Stimulated activated CD4-positive, alpha-beta T cell treated with anti-CD3 and anti-CD28 coated beads, Interleukin-12 subunit alpha, Interleukin-12 subunit beta, amount 100 ng/mL, for 24 hours (primary cell): ENCODE measurements around the gene HSPB9.

Source experiments
- DNase-seq, 2 experiments: peaks; one replicate each; pipeline ENCODE4 v3.0.0-alpha.2; 2020; ENCODE audit warnings: low read depth in 2 of 2

Gene HSPB9, protein sequence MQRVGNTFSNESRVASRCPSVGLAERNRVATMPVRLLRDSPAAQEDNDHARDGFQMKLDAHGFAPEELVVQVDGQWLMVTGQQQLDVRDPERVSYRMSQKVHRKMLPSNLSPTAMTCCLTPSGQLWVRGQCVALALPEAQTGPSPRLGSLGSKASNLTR

DNA sequence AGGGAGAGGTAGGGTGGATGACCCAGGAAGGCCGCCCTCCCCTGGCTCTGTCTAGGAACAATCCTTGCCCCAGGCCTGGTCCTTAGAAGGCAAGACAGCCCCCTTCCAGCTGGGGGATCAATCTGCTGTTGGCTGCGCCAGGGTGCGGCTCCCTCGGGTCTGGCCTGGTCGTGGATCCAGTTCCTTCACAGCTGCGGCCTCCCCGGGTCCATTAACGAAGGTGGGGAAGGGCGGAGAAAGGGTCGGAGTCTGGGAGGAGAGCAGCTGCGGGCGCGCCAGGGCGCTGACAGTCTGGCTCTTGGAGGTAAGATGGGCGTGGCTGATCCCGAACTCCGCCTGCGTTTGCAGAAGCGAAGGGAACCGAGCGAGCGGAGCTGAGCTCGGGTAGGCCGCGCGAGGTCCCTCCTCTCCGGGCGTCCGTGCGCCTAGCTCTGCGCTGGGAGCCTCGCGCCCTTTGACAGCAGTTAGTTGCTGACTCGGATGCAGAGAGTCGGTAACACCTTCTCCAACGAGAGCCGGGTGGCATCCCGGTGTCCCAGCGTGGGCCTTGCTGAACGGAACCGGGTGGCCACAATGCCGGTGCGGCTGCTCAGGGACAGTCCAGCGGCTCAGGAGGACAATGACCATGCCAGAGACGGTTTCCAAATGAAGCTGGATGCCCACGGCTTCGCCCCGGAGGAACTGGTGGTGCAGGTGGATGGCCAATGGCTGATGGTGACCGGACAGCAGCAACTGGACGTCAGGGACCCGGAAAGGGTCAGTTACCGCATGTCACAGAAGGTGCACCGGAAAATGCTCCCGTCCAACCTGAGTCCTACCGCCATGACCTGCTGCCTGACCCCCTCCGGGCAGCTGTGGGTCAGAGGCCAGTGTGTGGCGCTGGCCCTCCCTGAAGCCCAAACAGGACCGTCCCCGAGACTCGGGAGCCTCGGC, at the start of gene HSPB9:
Gene HSPB9, plus strand, starts transcription at position 434 of the 933 bp plus-strand sequence. Its CDS starts 47 bp downstream, at position 481.
- DNase-seq = no peak

DNA sequence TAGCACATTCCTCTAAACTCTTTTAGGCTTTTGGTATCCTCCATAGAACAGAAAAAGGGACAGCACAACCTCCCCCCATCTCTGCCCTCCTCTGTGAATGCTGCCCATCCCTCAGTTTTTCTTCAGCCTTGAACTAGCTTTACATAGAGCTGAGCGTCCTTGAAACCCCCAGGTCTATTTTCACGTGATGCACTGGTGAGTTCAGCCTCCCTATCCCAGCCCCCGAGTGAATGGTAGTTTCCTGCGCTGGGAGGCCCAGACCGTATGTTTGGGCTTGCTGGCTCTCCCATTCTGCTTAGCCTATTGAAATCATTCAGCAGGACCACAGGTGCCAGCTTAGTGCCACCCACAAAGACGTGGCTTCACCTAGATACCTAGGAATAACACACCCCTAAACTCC, 46.8 kb upstream of the HSPB9 start:
- no peak for DNase-seq

DNA sequence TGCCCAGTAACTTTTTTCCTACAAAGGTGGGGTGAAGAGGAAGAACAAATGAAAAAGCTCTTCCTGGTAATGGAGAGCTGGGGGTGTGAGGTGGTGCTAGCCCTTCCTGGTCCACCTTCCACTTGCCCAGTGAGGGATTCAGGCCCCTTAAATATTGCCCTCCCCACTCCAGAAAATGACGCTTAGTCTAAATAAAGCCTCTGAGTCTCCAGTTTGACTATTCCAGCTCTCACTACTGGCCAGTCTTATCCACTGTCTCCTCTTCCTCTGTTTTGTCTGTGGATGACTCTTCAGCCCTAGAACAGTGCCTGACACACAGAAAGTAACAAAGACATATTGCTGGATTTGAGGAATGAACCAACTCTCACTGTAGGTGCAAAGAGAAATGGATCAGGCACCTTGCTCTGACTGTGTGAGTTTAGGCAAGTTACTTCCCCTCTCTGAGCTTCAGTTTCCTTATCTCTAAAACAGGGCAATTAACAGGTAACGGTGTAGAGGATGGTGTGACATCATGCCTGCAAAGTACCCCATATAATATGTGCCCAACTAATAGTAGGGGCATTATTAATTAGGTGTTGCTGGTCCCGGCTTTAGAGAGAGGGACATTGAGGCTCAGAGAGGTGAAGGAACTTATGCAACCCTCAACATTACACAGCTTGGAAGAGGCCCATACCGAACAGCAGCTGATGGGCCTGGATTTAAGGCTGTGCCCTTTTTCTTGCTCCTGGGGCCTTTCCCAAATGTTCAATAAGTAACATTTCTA, 45.6 kb upstream of the HSPB9 start:
- DNase-seq = no peak

DNA sequence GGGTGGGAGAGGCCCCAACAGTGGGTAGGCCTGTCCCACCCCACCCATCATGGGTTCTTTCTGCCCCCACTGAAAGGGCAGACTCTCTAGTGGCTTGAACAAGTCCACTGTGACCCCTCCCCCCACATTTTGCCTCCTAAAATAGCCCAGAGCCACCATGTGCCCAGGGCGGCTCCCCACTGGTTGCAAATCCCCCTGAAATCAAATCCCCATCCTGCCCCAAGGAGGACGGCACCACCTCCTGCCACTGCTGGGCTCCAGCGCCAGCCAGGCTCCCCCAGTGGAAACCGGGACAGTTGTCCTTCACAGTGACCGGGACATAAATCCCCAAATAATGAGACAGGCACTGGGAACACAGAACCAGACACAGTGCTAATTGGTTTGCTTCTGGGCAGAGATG, 44.8 kb upstream of the HSPB9 start:
- DNase-seq = no peak

DNA sequence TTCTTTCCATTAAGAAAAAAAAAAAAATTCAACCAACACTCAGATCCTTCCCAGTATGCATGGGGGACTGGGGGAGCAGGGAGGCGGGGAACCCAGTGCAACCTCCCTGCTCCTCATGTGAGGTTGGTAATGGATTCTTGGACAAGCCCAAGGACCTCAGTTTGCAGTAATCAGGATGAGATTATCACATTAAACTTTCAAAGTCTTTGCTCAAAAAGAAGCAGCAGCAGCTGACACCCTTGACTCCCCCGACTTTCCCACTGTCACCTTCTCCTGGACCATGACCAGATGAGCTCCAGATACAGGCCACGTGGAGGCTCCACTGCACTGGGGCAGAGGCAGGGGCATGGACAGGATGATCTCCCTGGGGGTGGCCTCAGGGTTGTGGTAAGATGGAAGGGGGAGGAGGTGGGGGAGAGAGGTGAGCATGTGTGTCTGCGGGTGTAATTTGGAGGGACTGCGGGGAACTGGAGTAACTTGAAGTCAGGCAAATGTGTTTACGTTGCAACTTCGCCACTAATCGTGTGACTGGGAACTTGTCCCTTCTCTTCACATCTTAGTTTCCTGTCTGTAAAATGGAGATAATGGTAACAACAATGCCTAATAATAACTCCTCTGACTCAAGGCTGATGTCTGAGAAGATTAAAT, 44.1 kb upstream of the HSPB9 start:
- DNase-seq = no peak

DNA sequence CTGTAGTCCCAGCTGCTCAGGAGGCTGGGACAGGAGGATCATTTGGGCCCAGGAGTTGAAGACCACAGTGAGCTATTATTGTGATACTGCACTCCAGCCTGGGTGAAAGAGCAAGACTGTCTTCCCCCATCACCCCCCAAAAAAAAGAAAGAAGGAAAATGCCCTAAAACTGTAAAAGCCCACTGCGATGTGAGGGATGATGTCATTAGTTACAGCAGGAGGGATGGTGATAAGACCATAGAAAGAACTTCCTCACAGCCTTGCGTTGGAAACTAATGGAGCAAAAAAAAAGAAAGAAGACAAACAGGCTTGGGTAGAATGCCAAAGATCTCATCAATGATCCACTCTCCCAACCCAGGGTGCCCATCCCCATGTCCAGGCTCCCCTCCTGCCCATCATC, 43.1 kb upstream of the HSPB9 start:
- no peak for DNase-seq

DNA sequence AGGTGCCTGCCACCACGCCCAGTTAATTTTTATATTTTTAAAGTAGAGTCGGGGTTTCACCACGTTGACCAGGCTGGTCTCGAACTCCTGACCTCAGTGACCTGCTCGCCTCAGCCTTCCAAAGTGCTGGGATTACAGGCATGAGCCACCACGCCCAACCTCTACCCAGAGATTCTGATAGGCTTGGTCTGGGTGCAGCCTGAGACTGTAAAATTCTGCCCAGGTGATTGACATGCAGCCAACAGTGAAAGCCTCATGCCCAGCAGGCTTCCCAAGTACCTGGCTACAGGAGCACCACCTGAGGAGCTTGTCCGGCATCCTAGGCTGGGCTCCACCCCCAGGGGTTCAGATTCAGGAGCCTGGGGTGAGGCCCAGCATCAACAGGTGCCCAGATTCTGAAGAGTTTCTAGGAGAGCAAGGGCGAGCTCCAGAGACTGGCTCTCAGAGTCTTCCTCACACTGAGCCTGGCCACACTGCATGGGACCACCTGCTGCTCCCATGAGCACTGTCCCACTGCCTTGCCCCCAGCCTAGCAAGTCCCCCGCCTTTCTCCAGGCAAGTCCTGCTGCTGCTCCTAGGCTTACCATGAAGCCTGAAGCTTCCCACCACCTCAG, 41.0 kb upstream of the HSPB9 start:
- no peak for DNase-seq

DNA sequence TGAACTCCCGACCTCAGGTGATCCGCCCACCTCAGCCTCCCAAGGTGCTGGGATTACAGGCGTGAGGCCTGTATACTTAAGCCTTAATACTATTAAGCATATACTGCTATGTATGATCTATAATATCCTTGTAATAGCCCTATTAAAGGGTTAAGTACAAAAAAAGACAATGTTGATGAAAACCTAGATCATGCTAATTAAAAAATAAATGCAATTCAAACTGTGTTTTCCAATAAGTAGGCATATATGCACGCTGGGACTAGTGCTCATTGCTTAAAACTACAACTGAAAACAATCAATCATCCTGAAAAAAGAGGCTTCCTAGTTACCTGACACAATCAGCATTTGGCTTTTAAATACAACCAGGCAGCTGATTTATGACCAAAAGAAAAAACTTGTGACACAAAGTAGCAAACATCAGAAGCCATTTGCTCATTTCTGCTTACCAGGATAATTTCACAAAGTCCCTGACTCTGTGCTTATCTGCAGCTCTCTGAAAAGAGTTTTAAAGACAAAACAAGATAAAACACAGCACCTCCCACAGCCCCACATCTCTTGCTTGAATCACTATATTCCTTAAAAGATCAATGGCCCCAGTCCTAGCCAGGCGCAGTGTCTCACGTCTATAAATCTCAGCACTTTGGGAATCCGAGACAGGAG, 35.4 kb upstream of the HSPB9 start:
- DNase-seq = no peak

DNA sequence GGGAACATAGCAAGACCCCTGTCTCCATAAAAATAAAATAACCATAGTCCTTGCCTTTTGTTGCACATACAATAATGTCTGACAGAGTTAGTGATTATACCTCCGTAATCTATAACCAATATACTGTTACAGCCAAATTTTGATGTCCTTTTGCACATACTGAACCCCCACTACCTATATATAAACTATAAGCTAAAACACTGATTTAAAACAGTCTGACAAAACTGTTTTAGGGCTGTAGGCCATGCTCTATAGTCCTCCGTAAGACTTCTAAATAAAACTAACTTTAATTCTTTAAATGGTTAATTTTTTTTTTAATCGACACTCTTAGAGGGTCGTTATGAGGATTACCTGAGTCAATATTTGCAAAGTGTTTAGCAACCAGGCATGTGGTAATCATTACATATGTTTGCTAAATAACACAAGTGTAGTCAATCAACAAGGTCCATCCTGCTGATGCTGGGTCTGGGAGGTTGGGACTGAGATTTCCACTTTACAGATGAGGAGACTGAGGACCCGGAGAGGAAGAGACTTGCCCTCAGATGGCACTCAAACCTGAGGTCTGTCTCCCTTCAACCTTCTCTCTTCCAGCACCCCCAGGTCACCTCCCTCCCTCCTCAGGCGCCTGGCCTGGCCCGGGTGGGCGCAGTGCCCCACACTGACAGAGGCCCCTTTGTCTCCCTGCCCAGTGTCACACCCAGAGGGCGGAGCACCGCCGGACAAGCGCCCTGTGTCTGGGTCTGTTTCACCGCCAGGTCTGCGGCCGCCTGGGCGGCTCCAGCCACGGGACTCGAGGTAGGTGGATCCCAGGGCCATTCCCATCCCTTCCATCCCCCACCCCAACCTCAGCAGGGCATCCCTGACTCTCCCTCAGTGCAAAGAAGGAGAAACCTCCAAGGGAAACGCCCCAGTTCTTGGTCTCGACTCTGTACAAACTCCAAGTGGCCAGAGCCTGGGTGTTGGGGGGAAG, 34.6 kb upstream of the HSPB9 start:
- DNase-seq = no peak

DNA sequence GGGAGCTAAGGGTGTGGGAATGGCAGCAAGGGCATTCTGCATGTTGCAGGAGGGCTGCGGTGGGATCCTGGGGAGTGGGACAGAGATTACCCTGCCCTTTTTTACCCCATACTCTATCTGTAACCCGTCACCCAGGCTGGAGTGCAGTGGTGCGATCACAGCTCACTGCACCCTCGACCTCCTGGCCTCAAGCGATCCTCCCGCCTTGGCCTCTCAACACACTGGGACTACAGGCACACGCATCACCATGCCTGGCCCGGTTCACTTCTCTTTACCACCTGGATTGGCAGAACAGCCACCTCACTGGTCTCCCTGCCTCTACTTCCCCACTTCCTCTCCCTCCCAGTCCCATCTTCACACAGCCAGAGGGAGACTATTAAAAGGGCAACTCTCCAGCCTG, 33.9 kb upstream of the HSPB9 start:
- DNase-seq = no peak

DNA sequence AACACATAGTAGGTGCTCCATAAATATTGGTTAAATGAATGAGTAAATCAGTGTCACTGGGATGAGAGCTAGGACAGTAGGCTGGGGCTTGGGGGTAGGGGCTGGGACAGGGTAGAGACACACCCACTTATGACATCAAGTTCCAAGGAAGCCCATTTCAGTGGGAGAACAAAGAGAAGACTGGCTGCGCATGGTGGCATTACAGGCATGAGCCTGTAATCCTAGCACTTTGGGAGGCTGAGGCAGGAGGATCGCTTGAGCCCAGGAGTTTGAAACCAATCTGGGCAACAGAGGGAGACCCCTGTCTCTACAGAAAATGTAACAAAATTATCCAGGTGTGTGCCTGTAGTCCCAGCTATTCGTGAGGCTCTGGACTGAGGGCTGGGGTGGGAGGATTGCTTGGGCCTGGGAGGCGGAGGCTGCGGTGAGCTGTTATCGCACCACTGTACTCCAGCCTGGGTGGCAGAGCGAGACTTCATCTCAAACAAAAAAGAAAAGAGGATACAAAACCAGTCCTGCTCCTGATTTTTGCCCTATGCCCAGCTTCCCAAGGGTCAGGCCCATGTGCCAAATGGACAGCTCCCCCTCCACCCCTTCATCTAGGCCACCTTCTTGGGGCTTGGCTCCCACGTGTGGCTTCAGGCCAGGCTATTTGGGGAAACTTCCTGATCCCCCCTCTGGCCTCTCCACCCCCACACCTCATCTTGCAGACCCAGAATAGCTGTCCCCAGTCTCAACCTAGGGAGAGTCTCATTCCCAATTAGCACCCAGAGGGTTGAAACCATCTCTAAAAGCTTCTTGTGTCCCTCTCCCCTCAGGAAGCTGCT, 31.4 kb upstream of the HSPB9 start:
- DNase-seq = no peak

DNA sequence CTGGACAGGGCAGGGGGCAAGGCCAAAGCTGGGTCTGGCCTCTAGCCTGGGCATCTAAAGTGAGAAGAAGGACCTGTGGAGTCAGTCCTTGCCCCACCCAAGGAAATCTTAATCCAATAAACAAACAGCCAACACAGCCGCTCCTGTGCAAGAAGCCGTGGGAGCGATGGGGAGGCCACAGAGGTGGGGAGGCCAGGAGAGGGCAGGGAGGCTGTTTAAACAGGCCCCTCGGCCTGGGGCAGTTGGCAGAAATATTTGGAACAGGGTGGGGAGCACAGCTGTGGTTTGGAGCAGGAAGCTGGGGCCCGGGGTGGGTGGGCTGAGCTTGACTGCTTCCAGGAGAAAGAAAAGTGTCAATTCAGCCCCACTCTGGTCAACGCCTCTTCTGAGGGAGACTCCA, 29.7 kb upstream of the HSPB9 start:
- DNase-seq = no peak

DNA sequence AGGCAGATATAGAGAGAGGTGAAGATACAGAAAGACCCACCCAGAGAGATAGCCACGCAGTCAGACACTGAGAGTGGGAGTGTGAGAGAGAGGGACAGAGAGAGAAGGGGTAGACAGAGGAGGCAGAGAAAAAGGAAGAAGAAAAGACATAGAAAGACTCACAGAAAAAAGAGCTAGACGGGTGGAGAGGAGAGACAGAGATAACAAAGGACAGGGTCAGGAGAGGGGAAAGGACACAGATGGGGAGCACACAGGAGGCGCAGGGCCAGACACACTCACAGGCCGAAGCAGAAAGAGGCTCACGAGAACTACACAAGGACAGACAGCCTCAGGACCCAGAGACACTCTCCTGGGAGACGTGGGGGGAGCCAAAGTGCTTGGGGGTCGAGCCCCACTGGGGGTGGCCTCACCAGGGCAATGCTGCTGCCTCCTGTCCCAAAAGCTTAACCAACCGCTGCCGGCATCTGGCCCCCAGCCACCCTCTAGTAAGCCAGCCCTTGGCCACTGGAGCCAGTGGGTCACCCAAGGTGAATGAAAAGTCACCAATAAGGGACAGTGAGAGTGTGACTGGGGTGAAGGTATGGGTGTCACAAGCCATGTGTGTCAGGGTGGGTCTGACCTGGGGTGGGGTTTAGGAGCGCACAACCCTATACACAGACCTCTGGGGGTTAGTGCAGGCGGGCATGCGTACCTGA, 28.1 kb upstream of the HSPB9 start:
- no peak for DNase-seq

DNA sequence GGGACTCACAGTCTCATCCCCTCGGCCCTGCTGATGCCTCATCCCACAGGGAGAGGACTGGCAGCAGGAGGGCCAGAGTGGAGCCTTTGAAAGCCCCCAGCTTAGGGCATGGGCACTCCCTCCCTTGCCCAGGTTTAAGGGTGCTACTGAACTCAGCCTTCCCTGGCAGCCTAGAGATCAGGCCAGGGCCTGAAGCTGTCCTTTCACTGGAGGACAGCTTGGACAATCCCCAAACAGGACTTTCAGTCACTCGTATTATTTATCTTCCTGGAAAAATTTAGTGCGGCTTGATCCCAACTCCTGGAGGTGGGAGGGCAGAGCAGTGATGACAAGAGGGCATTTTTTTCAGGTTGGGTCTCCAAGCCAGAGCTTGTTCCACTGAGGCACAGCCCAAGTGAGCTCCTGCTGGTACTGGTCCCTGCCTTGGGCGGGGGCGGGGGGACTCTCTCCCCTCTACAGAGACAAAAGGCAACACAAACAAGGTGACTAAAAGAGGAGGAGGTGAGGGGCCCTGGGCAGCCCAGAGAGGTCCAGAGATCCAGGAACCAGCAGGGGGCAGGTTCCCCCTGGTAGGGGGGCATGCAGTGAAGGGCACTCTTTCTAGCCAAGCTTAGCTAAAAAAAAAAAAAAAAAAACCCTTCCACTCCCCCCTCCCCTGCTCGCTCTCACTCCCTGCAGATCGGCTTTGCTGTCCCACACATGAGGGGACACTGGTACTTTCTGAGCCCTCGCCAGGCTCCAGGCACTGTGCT, 26.1 kb upstream of the HSPB9 start:
- no peak for DNase-seq

DNA sequence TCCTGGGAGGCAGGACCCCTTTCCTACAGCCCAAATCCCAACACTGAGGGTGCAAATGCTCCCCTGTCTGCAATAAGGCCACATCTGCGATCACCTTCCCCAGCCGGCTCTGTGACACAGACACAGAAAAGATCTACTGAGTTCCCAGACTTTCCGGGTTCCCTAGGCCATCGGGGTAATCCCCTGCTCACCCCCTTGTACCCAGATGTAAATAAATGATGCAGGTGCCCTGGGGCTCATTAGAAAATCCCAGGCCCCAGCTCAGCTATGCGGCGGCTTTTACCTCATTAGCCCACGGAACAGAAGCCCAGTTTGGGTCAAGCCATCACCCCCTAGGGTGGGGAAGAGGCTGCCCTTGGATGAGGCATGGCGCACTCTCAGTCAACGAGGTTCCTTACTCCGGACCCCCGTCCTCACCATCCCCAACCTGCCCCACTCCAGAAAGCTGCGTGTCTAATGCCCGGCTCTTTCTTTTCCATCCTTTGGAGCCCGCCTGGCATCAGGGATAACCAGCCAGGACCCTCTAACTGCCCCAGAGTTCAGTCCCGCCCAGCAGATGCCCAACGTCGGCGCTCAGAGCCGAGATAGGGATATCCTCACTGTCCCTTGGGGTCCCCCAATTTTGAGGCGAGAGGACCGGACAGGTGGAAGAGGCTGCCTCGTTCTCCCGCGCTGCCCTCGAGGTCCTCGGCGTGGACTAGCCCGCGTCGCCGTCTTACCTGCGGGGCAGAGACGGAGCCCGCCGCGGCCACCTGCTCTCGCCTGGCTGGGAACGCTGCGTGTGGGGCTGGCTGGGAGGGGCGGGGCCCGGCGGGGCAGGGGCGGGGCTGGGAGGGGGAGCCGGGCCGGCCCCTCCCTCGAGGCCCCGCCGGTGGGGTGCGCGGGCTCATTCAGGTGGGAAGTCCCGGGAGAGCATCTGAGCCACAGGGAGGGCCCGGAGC, 24.6 kb upstream of the HSPB9 start, which contains the start of gene ZNF385C:
Gene ZNF385C, minus strand, starts transcription at position 783 of the 941 bp plus-strand sequence. CDS start 35,417 bp downstream, outside the sequence.
- peak in 1 of 2 experiments; percentile 40 for DNase-seq

DNA sequence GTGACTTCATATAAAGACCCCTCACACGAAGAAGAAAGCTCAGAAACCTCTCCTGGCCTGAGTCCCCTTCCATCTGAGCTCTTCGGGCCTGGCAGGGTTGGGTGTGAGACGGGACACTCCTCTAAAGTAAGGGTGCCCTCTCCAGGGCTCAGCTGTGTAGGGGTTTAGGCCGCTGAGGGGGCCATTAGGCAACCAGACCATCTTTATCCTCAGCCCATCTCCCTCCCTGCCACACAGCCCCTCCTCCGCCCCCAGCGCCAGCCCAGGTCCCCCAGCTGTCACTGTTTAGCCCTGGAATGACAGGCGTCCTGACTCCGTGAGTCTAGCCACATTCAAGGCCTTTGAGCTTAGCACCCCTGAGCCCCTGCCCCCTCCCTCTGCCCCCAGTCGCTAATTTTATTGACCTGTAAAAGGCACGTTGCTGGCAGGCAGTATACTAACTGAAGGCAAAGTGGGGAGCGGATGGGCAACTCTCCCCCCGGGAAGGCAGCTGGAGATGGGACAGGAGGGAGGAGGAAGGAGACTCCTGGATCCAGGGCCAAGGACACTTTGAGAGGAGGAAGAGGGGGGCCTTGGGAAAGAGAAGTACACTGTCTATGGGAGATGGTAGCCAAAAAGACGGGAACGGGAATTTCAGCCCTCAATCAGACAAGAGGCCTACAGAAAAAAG, 23.7 kb upstream of the HSPB9 start:
- no peak for DNase-seq
